HepG2 (cell line): ENCODE data around the gene RAB3A. TPM values are rescaled to one million over a fixed set of nuclear protein-coding genes. Genes with fewer than 3 reads are reported as not detected.

Experiments
- CCAR2 ChIP-seq: fragments of 200-400 bp; formaldehyde crosslinking; optimal IDR thresholded peaks from 2 replicates; pipeline ENCODE3; 2018; ENCODE audit warnings: low read depth, mild to moderate bottlenecking, low read length, moderate library complexity
- HNRNPUL1 ChIP-seq: fragments of 200-400 bp; formaldehyde crosslinking; IDR thresholded peaks from 2 replicates; pipeline ENCODE4 v1.6.1; 2017; ENCODE audit warnings: low read depth, mild to moderate bottlenecking, low read length, moderate library complexity
- REXO4 ChIP-seq: sonication (generic); formaldehyde crosslinking; IDR thresholded peaks from 2 replicates; pipeline ENCODE4 v1.8.0; 2022; ENCODE audit warnings: missing genetic modification reagents, mild to moderate bottlenecking, borderline replicate concordance
- SMAD3 ChIP-seq: sonication (generic); formaldehyde crosslinking; IDR thresholded peaks from 2 replicates; pipeline ENCODE4 v1.4.0; 2020; ENCODE audit warnings: missing genetic modification reagents
- SNAI1 ChIP-seq: sonication (generic); formaldehyde crosslinking; IDR thresholded peaks from 2 replicates; pipeline ENCODE4 v1.5.0; 2020; ENCODE audit warnings: mild to moderate bottlenecking, missing genetic modification reagents, borderline replicate concordance
- ZNF251 ChIP-seq: sonication (generic); formaldehyde crosslinking; IDR thresholded peaks from 2 replicates; pipeline ENCODE4 v1.9.0; 2021; ENCODE audit warnings: mild to moderate bottlenecking, missing genetic modification reagents
- ZNF274 ChIP-seq: sonication (generic); formaldehyde crosslinking; IDR thresholded peaks from 2 replicates; pipeline ENCODE4 v1.5.1; 2020; ENCODE audit warnings: mild to moderate bottlenecking, missing genetic modification reagents
- ZNF282 ChIP-seq: fragments of 450-650 bp; IDR thresholded peaks from 2 replicates; pipeline ENCODE4 v1.6.1; 2018; ENCODE audit not compliant: partially characterized antibody
- ZNF451 ChIP-seq: sonication (generic); formaldehyde crosslinking; IDR thresholded peaks from 2 replicates; pipeline ENCODE4 v1.5.0; 2020; ENCODE audit warnings: mild to moderate bottlenecking, missing genetic modification reagents
- ZNF460 ChIP-seq: sonication (generic); formaldehyde crosslinking; IDR thresholded peaks from 2 replicates; pipeline ENCODE4 v1.5.1; 2020; ENCODE audit warnings: missing genetic modification reagents, mild to moderate bottlenecking, borderline replicate concordance
- ZNF510 ChIP-seq: sonication (generic); formaldehyde crosslinking; IDR thresholded peaks from 2 replicates; pipeline ENCODE4 v1.4.0; 2020; ENCODE audit warnings: low read depth, mild to moderate bottlenecking, missing genetic modification reagents
- ZNF607 ChIP-seq: sonication (generic); formaldehyde crosslinking; IDR thresholded peaks from 2 replicates; pipeline ENCODE4 v1.5.1; 2020; ENCODE audit warnings: missing genetic modification reagents, mild to moderate bottlenecking, borderline replicate concordance
- ZNF720 ChIP-seq: sonication (generic); formaldehyde crosslinking; IDR thresholded peaks from 2 replicates; pipeline ENCODE4 v1.4.0; 2020; ENCODE audit warnings: missing genetic modification reagents
- polyA plus RNA-seq, 8 experiments: library from polyadenylated mRNA; depleted of rRNA in 3 of 8; stranded (reverse) in 7 of 8; unstranded in 1 of 8; fragments of >200 nt; fragmentation: Illumina TruSeq in 4 of 8; extraction: Trizol in 4 of 8; gene quantifications; 2 replicates each; pipeline versions ENCODE4 v1.2.1 to v1.2.3, GENCODE V29; 2011 to 2016; ENCODE audit warnings: low read depth in 4 of 8, missing spikeins in 1 of 8, mixed read lengths in 1 of 8; ENCODE audit not compliant: insufficient read depth in 1 of 8
- total RNA-seq, 5 experiments: library from RNA; depleted of rRNA; stranded (reverse); fragments of >200 nt; fragmentation: Illumina TruSeq; extraction: Trizol; gene quantifications; 2 replicates each; pipeline ENCODE4 v1.2.3, GENCODE V29; 2016; ENCODE audit warnings: low read depth in 1 of 5
- TF ChIP-seq, protein P1 (sequence below): sonication (generic); formaldehyde crosslinking; IDR thresholded peaks from 2 replicates; pipeline ENCODE4 v1.8.0; 2022; ENCODE audit warnings: mild to moderate bottlenecking, missing genetic modification reagents
- TF ChIP-seq, protein P2 (sequence below), 2 experiments: sonication (generic) in 1 of 2; formaldehyde crosslinking in 1 of 2; IDR thresholded peaks; 2 replicates each; pipeline versions ENCODE4 v1.5.1 to v1.6.1; 2011 to 2020; ENCODE audit warnings: borderline replicate concordance in 1 of 2, low read depth in 1 of 2, low read length in 1 of 2, mild to moderate bottlenecking in 1 of 2, missing genetic modification reagents in 1 of 2, moderate library complexity in 1 of 2
- TF ChIP-seq, protein P3 (sequence below): sonication (generic); formaldehyde crosslinking; IDR thresholded peaks from 2 replicates; pipeline ENCODE4 v1.5.0; 2020; ENCODE audit warnings: missing genetic modification reagents
- TF ChIP-seq, protein P4 (sequence below): sonication (generic); formaldehyde crosslinking; IDR thresholded peaks from 2 replicates; pipeline ENCODE4 v1.4.0; 2020; ENCODE audit warnings: missing genetic modification reagents, borderline replicate concordance
- TF ChIP-seq, protein P5 (sequence below): sonication (generic); formaldehyde crosslinking; IDR thresholded peaks from 2 replicates; pipeline ENCODE4 v1.4.0; 2020; ENCODE audit warnings: missing genetic modification reagents

Gene RAB3A
- total and polyA plus RNA-seq, 2 of the 13 experiments (the other 11 are each of a cell fraction or from before 2014, with no cell fraction given): 0.58 to 0.98 TPM

DNA sequence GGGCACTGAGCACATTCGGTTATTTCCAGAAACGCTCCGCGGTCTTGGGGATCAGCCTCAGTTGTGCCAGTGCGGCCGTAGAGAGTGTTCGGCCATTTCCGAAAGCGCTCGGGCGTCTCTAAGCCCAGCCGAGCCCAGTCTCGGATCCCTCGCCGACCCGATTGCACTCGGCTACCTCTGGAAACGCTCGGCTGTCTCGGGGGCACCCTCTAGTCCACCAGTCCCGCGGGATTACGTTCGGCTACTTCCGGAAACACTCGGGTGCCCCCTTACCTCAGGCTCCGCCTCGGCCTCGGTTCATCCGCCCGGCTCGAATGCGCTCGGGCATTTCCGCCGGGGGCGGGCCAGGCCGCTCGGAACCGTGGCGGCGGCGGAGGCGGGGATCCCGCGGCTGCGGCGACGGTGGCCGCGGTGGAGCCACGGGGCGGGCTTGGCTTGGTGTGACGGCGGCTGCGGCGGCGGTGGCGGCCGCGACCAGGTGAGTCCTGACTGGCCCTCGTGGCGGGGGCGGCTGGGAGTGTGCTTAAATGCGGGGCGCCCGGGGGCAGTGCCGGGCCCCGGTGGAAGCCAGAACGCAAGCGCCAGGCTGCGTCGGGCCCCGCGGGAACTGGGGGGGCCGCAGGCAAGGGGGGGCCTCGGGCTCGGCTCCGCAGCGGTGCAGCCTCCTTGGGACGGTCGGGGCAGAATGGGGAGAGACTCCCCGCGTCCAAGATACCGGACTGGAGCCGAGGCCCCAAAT lies 50.9 kb downstream of the RAB3A start, which contains the start of gene PIK3R2 (continued):
- no peak for TF ChIP-seq SNAI1 (CRISPR knock-in tag)
- TF ChIP-seq, protein P1, sequence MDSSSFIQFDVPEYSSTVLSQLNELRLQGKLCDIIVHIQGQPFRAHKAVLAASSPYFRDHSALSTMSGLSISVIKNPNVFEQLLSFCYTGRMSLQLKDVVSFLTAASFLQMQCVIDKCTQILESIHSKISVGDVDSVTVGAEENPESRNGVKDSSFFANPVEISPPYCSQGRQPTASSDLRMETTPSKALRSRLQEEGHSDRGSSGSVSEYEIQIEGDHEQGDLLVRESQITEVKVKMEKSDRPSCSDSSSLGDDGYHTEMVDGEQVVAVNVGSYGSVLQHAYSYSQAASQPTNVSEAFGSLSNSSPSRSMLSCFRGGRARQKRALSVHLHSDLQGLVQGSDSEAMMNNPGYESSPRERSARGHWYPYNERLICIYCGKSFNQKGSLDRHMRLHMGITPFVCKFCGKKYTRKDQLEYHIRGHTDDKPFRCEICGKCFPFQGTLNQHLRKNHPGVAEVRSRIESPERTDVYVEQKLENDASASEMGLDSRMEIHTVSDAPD (CRISPR knock-in tag): no peak
- TF ChIP-seq, protein P2, sequence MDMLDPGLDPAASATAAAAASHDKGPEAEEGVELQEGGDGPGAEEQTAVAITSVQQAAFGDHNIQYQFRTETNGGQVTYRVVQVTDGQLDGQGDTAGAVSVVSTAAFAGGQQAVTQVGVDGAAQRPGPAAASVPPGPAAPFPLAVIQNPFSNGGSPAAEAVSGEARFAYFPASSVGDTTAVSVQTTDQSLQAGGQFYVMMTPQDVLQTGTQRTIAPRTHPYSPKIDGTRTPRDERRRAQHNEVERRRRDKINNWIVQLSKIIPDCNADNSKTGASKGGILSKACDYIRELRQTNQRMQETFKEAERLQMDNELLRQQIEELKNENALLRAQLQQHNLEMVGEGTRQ (IDR thresholded peaks at IDR 0.05; ENCODE audit: low read depth, low read length): no peak
- TF ChIP-seq, protein P2 (CRISPR knock-in tag; IDR thresholded peaks at IDR 0.05; ENCODE audit: borderline replicate concordance): no peak; the same call in 1 of the 2 replicates
- no peak for TF ChIP-seq ZNF510
- TF ChIP-seq ZNF282: no peak
- no peak for TF ChIP-seq ZNF251 (CRISPR knock-in tag)
- 0 out of 2 replicates have a peak, but pooled peaks have one; percentile 55 for TF ChIP-seq ZNF451 (CRISPR knock-in tag)
- TF ChIP-seq HNRNPUL1: no peak
- no peak for TF ChIP-seq ZNF460
- TF ChIP-seq ZNF607 (CRISPR knock-in tag): no peak
- no peak for TF ChIP-seq REXO4
- TF ChIP-seq, protein P3, sequence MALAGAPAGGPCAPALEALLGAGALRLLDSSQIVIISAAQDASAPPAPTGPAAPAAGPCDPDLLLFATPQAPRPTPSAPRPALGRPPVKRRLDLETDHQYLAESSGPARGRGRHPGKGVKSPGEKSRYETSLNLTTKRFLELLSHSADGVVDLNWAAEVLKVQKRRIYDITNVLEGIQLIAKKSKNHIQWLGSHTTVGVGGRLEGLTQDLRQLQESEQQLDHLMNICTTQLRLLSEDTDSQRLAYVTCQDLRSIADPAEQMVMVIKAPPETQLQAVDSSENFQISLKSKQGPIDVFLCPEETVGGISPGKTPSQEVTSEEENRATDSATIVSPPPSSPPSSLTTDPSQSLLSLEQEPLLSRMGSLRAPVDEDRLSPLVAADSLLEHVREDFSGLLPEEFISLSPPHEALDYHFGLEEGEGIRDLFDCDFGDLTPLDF (CRISPR knock-in tag): no peak
- TF ChIP-seq ZNF720 (CRISPR knock-in tag): no peak
- TF ChIP-seq, protein P4, sequence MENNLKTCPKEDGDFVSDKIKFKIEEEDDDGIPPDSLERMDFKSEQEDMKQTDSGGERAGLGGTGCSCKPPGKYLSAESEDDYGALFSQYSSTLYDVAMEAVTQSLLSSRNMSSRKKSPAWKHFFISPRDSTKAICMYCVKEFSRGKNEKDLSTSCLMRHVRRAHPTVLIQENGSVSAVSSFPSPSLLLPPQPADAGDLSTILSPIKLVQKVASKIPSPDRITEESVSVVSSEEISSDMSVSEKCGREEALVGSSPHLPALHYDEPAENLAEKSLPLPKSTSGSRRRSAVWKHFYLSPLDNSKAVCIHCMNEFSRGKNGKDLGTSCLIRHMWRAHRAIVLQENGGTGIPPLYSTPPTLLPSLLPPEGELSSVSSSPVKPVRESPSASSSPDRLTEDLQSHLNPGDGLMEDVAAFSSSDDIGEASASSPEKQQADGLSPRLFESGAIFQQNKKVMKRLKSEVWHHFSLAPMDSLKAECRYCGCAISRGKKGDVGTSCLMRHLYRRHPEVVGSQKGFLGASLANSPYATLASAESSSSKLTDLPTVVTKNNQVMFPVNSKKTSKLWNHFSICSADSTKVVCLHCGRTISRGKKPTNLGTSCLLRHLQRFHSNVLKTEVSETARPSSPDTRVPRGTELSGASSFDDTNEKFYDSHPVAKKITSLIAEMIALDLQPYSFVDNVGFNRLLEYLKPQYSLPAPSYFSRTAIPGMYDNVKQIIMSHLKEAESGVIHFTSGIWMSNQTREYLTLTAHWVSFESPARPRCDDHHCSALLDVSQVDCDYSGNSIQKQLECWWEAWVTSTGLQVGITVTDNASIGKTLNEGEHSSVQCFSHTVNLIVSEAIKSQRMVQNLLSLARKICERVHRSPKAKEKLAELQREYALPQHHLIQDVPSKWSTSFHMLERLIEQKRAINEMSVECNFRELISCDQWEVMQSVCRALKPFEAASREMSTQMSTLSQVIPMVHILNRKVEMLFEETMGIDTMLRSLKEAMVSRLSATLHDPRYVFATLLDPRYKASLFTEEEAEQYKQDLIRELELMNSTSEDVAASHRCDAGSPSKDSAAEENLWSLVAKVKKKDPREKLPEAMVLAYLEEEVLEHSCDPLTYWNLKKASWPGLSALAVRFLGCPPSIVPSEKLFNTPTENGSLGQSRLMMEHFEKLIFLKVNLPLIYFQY (CRISPR knock-in tag): peak; percentile 90; the same call in 1 of the 2 replicates
- no peak for TF ChIP-seq ZNF274
- TF ChIP-seq CCAR2: no peak
- TF ChIP-seq, protein P5, sequence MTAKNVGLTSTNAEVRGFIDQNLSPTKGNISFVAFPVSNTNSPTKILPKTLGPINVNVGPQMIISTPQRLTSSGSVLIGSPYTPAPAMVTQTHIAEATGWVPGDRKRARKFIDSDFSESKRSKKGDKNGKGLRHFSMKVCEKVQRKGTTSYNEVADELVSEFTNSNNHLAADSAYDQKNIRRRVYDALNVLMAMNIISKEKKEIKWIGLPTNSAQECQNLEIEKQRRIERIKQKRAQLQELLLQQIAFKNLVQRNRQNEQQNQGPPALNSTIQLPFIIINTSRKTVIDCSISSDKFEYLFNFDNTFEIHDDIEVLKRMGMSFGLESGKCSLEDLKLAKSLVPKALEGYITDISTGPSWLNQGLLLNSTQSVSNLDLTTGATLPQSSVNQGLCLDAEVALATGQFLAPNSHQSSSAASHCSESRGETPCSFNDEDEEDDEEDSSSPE: peak; percentile 23; the same call in 1 of the 2 replicates
- TF ChIP-seq SMAD3: no peak
